HCT116 (cell line): Measurements from ENCODE around the gene PLEKHM1. TPM values are rescaled to one million over a fixed set of nuclear protein-coding genes. Genes with fewer than 3 reads are reported as not detected.

ENCODE experiments used
- ATAC-seq: fragments of 200-7000 bp; cut with Tn5 transposase; 2 replicates; pipeline ENCODE4 v1.9.1; 2020; ENCODE audit warnings: mild to moderate bottlenecking, moderate library complexity
- BruUV-seq: library from RNA; stranded (reverse); fragments of 400-500 nt; replicated peaks from 2 replicates; lab custom pipeline; 2021; lab: Mats Ljungman, UMichigan
- CTCF ChIA-PET: fragments of 300-600 bp; sonication (Branson Sonifier 250); formaldehyde crosslinking; loops from one replicate; lab custom pipeline; 2021; ENCODE audit warnings: antibody characterized with exemption; lab: Charles Lee
- POLR2A ChIA-PET: fragments of 300-600, 350-600 bp; sonication (Branson Sonifier 250); formaldehyde crosslinking; loops from one replicate; lab custom pipeline; 2021; ENCODE audit warnings: antibody characterized with exemption; lab: Charles Lee
- RAD21 ChIA-PET, 2 experiments: fragments of 300-600 bp; sonication (Branson Sonifier 250); formaldehyde crosslinking; loops; one replicate each; lab custom pipeline; 2023; ENCODE audit warnings: low total read pairs in 2 of 2; ENCODE audit not compliant: uncharacterized antibody in 2 of 2, unreplicated experiment in 2 of 2, low non-redundant PET in 1 of 2; lab: Charles Lee
- DNase-seq: peaks from one replicate; pipeline ENCODE4 v3.0.0-alpha.2; 2010; ENCODE audit warnings: low read depth, low spot score
- H2AFZ ChIP-seq: fragments of 200-600 bp; shearing (Covaris generic), sonication (generic); 2 replicates; pipeline ENCODE4 v1.6.1; 2017; ENCODE audit warnings: low read depth, mixed run types, mixed read lengths, antibody characterized with exemption, low read length; ENCODE audit not compliant: poor library complexity, severe bottlenecking
- H3K27ac ChIP-seq: 2 replicates; pipeline ENCODE4 v1.5.1; 2012; ENCODE audit warnings: low read depth, low read length
- H3K27me3 ChIP-seq: fragments of 200-600 bp; sonication (generic); 2 replicates; pipeline ENCODE4 v1.6.1; 2016; ENCODE audit warnings: mixed run types, low read length, mixed read lengths; ENCODE audit not compliant: insufficient read depth
- H3K36me3 ChIP-seq, 2 experiments: fragments of 200-500 bp in 1 of 2; fragments of 200-600 bp in 1 of 2; sonication (Bioruptor generic) in 1 of 2; sonication (generic) in 1 of 2; 2 replicates each; pipeline versions ENCODE4 v1.5.1 to v1.6.1; 2014 to 2016; ENCODE audit warnings: low read length in 2 of 2, inconsistent platforms in 1 of 2, mixed read lengths in 1 of 2, mixed run types in 1 of 2; ENCODE audit not compliant: insufficient read depth in 2 of 2, control insufficient read depth in 1 of 2
- H3K4me1 ChIP-seq, 2 experiments: fragments of 200-600 bp in 1 of 2; sonication (generic) in 1 of 2; 2 replicates each; pipeline versions ENCODE4 v1.5.1 to v1.6.1; 2012 to 2017; ENCODE audit warnings: low read length in 2 of 2, inconsistent platforms in 1 of 2, mild to moderate bottlenecking in 1 of 2, mixed read lengths in 1 of 2, mixed run types in 1 of 2, moderate library complexity in 1 of 2; ENCODE audit not compliant: insufficient read depth in 2 of 2, control insufficient read depth in 1 of 2
- H3K4me2 ChIP-seq: fragments of 200-600 bp; sonication (generic); 2 replicates; pipeline ENCODE4 v1.6.1; 2017; ENCODE audit warnings: mixed run types, low read length, mixed read lengths
- H3K4me3 ChIP-seq, 2 experiments: fragments of 200-600 bp in 1 of 2; sonication (generic) in 1 of 2; replicated peaks in 1 of 2; 2 replicates each; pipeline ENCODE4 v1.5.1; 2011 to 2016; ENCODE audit warnings: low read length in 2 of 2, control low read depth in 1 of 2, low read depth in 1 of 2, mild to moderate bottlenecking in 1 of 2, mixed read lengths in 1 of 2, mixed run types in 1 of 2
- H3K79me2 ChIP-seq: fragments of 200-600 bp; sonication (generic); 2 replicates; pipeline ENCODE4 v1.6.1; 2017; ENCODE audit warnings: mild to moderate bottlenecking, mixed run types, low read length, moderate library complexity, mixed read lengths; ENCODE audit not compliant: insufficient read depth
- H3K9ac ChIP-seq: fragments of 200-600 bp; sonication (generic); 2 replicates; pipeline ENCODE4 v1.6.1; 2016; ENCODE audit warnings: low read length, mixed read lengths
- H3K9me2 ChIP-seq: fragments of 200-600 bp; sonication (generic), shearing (Covaris generic); 2 replicates; pipeline ENCODE4 v1.6.1; 2017; ENCODE audit warnings: mixed run types, mild to moderate bottlenecking, moderate library complexity; ENCODE audit not compliant: insufficient read depth
- H3K9me3 ChIP-seq, 2 experiments: fragments of 200-500 bp in 1 of 2; fragments of 200-600 bp in 1 of 2; sonication (Bioruptor generic) in 1 of 2; sonication (generic) in 1 of 2; 2 replicates each; pipeline ENCODE4 v1.6.1; 2014 to 2017; ENCODE audit warnings: low read length in 2 of 2, mixed read lengths in 2 of 2, inconsistent platforms in 1 of 2, low read depth in 1 of 2, mild to moderate bottlenecking in 1 of 2, mixed run types in 1 of 2, moderate library complexity in 1 of 2; ENCODE audit not compliant: control insufficient read depth in 1 of 2, insufficient read depth in 1 of 2
- H4K20me1 ChIP-seq: fragments of 200-600 bp; sonication (generic), shearing (Covaris generic); 2 replicates; pipeline ENCODE4 v1.6.1; 2017; ENCODE audit warnings: mixed run types, mild to moderate bottlenecking, moderate library complexity; ENCODE audit not compliant: insufficient read depth
- ATF3 ChIP-seq: IDR thresholded peaks from 2 replicates; pipeline ENCODE4 v1.6.1; 2012
- CEBPB ChIP-seq: IDR thresholded peaks from 2 replicates; pipeline ENCODE4 v1.6.1; 2012; ENCODE audit warnings: low read depth
- EGR1 ChIP-seq: IDR thresholded peaks from 2 replicates; pipeline ENCODE4 v1.6.1; 2012; ENCODE audit warnings: low read depth
- EZH2phosphoT487 ChIP-seq: fragments of 200-600 bp; IDR thresholded peaks from 2 replicates; pipeline ENCODE4 v1.6.1; 2018; ENCODE audit warnings: antibody characterized with exemption, borderline replicate concordance
- JUND ChIP-seq: IDR thresholded peaks from 2 replicates; pipeline ENCODE4 v1.6.1; 2012
- RAD21 ChIP-seq: IDR thresholded peaks from 2 replicates; pipeline ENCODE4 v1.6.1; 2012; ENCODE audit warnings: low read depth, mild to moderate bottlenecking
- REST ChIP-seq: IDR thresholded peaks from 2 replicates; pipeline ENCODE4 v1.6.1; 2012; ENCODE audit warnings: low read depth
- TCF7L2 ChIP-seq: IDR thresholded peaks from 2 replicates; pipeline ENCODE4 v1.7.0; 2011; ENCODE audit warnings: borderline replicate concordance, inconsistent platforms; ENCODE audit not compliant: insufficient read depth, insufficient read length; ENCODE audit errors: extremely low read depth
- YY1 ChIP-seq: IDR thresholded peaks from 2 replicates; pipeline ENCODE4 v1.6.1; 2011; ENCODE audit warnings: low read length, low read depth, moderate library complexity, mild to moderate bottlenecking; ENCODE audit not compliant: insufficient replicate concordance; ENCODE audit errors: extremely low read depth
- intact Hi-C: fragments of 100-400 bp; cut with micrococcal nuclease; formaldehyde crosslinking; loops from 2 replicates; pipeline ENCODE4 v1.10.0; 2022
- total RNA-seq: library from RNA; stranded (reverse); gene quantifications from one replicate; pipeline ENCODE4 v1.2.1, GENCODE V29; 2021; ENCODE audit not compliant: unreplicated experiment

The PLEKHM1 gene
- total RNA-seq, 1 experiment from 2014 or later = 32.8 TPM

DNA sequence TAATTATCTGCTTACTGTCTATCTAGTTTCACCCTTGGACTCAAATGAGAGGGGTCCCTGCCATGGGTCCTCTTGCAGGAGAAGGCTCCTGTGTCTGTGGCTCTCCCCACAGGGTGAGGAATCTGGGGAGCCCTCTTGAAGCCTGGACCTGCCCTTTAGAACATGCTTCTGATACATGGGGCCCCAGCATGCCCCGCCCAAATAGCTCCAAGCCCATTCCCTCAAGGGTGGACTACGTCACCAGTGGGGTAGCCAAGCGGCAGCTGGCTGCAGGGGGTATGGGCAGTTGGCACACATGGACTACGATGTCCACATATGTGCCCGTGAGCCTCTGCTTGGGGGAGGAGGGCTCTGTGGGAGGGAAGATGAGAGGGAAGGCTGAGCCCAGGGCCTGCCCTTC is 97.1 kb downstream of the PLEKHM1 start:
- ATAC-seq = no peak
- Histone ChIP-seq H3K4me2 (no peak overlapping the region), H4K20me1 (no peaks in the 10 kb centered on the region), H3K27ac (no peak overlapping the region), H3K9ac (no peak overlapping the region)
- POLR2A ChIA-PET = interaction anchor here (1.8 kb wide), 1 partner anchor 32 kb away, joined by 5 read pairs; no protein-coding TSS in a partner anchor
- intact Hi-C loops = no loop called here
- TF ChIP-seq EGR1 (no peak), JUND (no peak), EZH2phosphoT487 (no peak), YY1 (no peak), RAD21 (no peak), ATF3 (no peak), CEBPB (no peak), REST (no peak), TCF7L2 (no peak)
- TF ChIP-seq, all 23 proteins: peak for 0
- no peak overlapping the region for H2AFZ ChIP-seq
- RAD21 ChIA-PET = no interaction called here
- H3K9me2 ChIP-seq = no peaks in the 10 kb centered on the region
- no peaks in the 10 kb centered on the region for H3K9me3 ChIP-seq
- CTCF ChIA-PET = interaction anchor here (0.5 to 9.5 kb wide), 3 partner anchors 12 to 553 kb away, joined by 3 to 58 read pairs (median 4); no protein-coding TSS in a partner anchor
- H3K36me3 ChIP-seq = peaks cover 0 to 7% of the 10 kb centered on the region in 2 experiments; a peak in 1 of 4 replicates
- no peak overlapping the region for H3K4me3 ChIP-seq
- peaks cover 0 to 19% of the 10 kb centered on the region in 2 experiments; a peak in 2 of 4 replicates for H3K4me1 ChIP-seq
- DNase-seq = no peak
- H3K27me3 ChIP-seq = no peaks in the 10 kb centered on the region
- H3K79me2 ChIP-seq = no peaks in the 10 kb centered on the region
- no TSS peak for BruUV-seq
